ENCODE measurements around the gene CHID1. TPM values are rescaled to one million over a fixed set of nuclear protein-coding genes. Genes with fewer than 3 reads are reported as not detected.

The CHID1 gene
- total RNA-seq, 4 donors from 2014 or later, result 37.4 to 55.4 (median 47.2) TPM

DNA sequence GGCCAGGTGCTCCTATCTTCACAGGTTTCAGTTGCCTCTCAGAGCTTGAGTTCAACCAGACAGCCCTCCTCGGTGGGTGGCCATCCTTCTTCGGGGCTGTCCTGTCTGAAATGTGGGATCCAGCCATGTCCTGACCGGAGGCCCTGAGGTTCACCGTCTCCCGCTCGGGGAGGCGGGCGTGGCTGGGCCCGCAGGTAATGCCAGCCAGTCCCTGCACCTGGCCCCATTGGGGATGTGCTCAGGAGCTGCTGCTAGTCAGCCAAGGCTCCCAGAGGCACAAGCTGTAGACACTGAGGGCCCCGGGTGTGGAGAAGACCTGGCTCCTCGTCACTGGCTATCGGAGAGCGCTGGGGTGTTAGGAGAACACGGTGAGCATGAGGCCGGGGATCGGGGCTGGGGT, 35.4 kb downstream of the CHID1 start:
- Histone ChIP-seq H3K27ac (replicated peaks in 1 of 4) (no peak overlapping the region), H3K36me3 (peaks cover 0 to 37% (median 23%) of the 10 kb centered on the region in 4 donors), H3K9me3 (no peaks in the 10 kb centered on the region), H3K27me3 (no peaks in the 10 kb centered on the region), H3K4me3 (no peak overlapping the region), H3K4me1 (no peaks in the 10 kb centered on the region)
- WGBS, result 96% methylated on average over 11 of the region's 16 CpGs
- intact Hi-C loops (cut with DNase I), result no loop called here
- DNase-seq (ENCODE audit: extremely low spot score), result no peak
- TF ChIP-seq, protein P1, sequence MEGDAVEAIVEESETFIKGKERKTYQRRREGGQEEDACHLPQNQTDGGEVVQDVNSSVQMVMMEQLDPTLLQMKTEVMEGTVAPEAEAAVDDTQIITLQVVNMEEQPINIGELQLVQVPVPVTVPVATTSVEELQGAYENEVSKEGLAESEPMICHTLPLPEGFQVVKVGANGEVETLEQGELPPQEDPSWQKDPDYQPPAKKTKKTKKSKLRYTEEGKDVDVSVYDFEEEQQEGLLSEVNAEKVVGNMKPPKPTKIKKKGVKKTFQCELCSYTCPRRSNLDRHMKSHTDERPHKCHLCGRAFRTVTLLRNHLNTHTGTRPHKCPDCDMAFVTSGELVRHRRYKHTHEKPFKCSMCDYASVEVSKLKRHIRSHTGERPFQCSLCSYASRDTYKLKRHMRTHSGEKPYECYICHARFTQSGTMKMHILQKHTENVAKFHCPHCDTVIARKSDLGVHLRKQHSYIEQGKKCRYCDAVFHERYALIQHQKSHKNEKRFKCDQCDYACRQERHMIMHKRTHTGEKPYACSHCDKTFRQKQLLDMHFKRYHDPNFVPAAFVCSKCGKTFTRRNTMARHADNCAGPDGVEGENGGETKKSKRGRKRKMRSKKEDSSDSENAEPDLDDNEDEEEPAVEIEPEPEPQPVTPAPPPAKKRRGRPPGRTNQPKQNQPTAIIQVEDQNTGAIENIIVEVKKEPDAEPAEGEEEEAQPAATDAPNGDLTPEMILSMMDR (IDR thresholded peaks at IDR 0.05), result no peak
- TF ChIP-seq POLR2AphosphoS5 (IDR thresholded peaks at IDR 0.05) (no peak), POLR2A (IDR thresholded peaks at IDR 0.05; ENCODE audit: low read depth) (no peak), EP300 (IDR thresholded peaks at IDR 0.05) (no peak)

DNA sequence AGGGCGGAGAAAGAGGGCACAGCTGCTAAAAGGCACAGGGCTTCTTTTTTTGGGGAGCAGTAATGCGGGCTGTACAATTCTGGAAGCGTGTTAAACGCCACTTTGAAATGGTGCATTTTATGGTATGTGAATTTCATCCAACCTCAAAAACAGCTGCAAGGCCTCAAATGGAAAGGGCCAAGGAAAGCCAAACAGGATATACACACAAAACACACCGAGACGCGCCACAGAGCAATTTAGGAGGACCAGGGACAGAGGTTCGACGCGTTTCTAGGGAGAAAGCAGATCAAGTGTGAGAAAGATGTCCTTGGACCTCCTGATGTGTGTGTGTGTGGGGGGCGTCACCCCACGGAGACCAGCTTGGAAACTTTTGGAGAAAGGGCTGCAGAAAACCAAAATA, 36.9 kb downstream of the CHID1 start:
- H3K27me3 ChIP-seq, result no peaks in the 10 kb centered on the region
- WGBS, result 64% methylated on average over 12 of the region's 12 CpGs
- H3K27ac ChIP-seq (replicated peaks in 1 of 4), result no peak overlapping the region
- intact Hi-C loops (cut with DNase I), result no loop called here
- TF ChIP-seq EP300 (IDR thresholded peaks at IDR 0.05) (no peak), POLR2AphosphoS5 (IDR thresholded peaks at IDR 0.05) (no peak), POLR2A (IDR thresholded peaks at IDR 0.05; ENCODE audit: low read depth) (no peak)
- TF ChIP-seq, protein P1 (IDR thresholded peaks at IDR 0.05), result no peak
- H3K36me3 ChIP-seq, result peaks cover 0 to 33% (median 23%) of the 10 kb centered on the region in 4 donors
- no peaks in the 10 kb centered on the region for H3K4me1 ChIP-seq
- H3K4me3 ChIP-seq, result no peak overlapping the region
- H3K9me3 ChIP-seq, result no peaks in the 10 kb centered on the region
- no peak for DNase-seq (ENCODE audit: extremely low spot score)

DNA sequence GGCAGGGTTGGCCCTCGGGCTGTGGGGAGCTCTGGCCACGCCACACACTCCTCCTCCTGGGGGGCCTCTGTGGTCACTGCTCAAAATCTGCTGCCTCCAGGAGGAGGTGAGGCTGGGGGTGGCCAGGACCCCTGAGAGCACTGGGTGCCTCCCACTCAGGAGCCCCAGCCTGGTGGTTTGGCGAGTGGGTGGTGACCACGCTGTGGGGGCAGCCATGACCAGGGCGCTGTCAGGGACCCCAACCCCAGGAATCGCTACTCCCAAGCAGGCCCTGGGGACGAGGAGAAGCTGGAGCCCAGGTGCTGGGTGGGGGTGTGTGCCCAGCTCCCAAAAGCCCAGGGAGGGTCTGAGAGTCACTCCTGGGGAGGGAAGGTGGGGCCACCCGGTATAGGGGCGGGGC, 37.8 kb downstream of the CHID1 start:
- Histone ChIP-seq H3K4me3 (no peak overlapping the region), H3K9me3 (no peaks in the 10 kb centered on the region), H3K36me3 (peaks cover 0 to 35% (median 24%) of the 10 kb centered on the region in 4 donors), H3K27me3 (no peaks in the 10 kb centered on the region), H3K27ac (replicated peaks in 1 of 4) (no peak overlapping the region), H3K4me1 (no peaks in the 10 kb centered on the region)
- TF ChIP-seq POLR2A (IDR thresholded peaks at IDR 0.05; ENCODE audit: low read depth), result no peak
- no peak for TF ChIP-seq EP300 (IDR thresholded peaks at IDR 0.05)
- TF ChIP-seq POLR2AphosphoS5 (IDR thresholded peaks at IDR 0.05), result no peak
- intact Hi-C loops (cut with DNase I), result no loop called here
- no peak for DNase-seq (ENCODE audit: extremely low spot score)
- 93% methylated on average over 9 of the region's 9 CpGs for WGBS

DNA sequence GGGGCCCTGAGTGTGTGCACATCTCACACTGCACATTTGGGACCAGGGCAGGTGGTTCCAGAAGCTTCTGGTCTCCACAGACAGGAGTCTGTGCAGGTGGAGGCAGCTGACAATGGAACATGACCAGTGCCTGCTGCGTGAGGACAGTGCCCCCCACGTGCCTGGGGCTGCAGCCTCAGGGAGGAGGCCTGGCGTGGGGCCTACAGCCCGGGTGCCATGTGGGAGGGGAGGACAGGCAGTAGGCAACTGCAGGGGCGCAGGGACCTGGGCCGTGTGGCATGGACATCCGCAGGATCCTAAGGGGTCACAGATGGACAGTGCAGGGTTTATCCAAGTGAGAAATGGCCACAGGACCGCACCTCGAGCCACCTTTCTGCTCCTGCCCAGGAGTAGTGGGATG, 39.1 kb downstream of the CHID1 start:
- H3K36me3 ChIP-seq, result peaks cover 0 to 47% (median 29%) of the 10 kb centered on the region in 4 donors
- no peak overlapping the region for H3K27ac ChIP-seq (replicated peaks in 1 of 4)
- H3K4me1 ChIP-seq, result no peaks in the 10 kb centered on the region
- intact Hi-C loops (cut with DNase I), result no loop called here
- 76% methylated on average over 9 of the region's 9 CpGs for WGBS
- DNase-seq (ENCODE audit: extremely low spot score), result no peak
- TF ChIP-seq, protein P1 (IDR thresholded peaks at IDR 0.05), result no peak
- TF ChIP-seq EP300 (IDR thresholded peaks at IDR 0.05), result no peak
- TF ChIP-seq POLR2AphosphoS5 (IDR thresholded peaks at IDR 0.05), result no peak
- TF ChIP-seq POLR2A (IDR thresholded peaks at IDR 0.05; ENCODE audit: low read depth), result no peak
- H3K4me3 ChIP-seq, result no peak overlapping the region
- H3K9me3 ChIP-seq, result no peaks in the 10 kb centered on the region
- H3K27me3 ChIP-seq, result no peaks in the 10 kb centered on the region

DNA sequence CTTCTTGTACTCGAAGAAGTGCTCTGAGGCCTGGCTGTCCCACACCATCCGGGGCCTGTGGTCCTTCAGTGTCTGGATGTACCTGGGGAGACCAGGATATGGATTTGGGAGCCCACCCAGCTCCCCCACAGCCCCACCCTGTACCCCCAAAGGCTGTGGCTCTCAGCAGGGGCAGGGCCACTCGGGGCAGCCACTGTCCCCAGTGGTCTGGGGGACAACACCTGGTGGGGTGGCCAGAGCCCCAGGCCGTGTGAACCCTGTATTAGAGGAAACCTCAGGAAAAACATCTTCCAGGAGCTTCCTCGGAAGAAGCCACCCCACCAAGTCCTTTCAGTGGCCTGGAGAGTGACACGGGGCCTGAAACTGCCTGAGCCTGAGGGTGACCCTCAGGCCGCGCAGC, 40.2 kb downstream of the CHID1 start:
- Histone ChIP-seq H3K9me3 (no peaks in the 10 kb centered on the region), H3K4me1 (no peaks in the 10 kb centered on the region), H3K27me3 (no peaks in the 10 kb centered on the region), H3K4me3 (no peak overlapping the region), H3K27ac (replicated peaks in 1 of 4) (no peak overlapping the region), H3K36me3 (peaks cover 10 to 53% (median 34%) of the 10 kb centered on the region in 4 donors)
- 84% methylated on average over 7 of the region's 8 CpGs for WGBS
- intact Hi-C loops (cut with DNase I), result no loop called here
- TF ChIP-seq POLR2A (IDR thresholded peaks at IDR 0.05; ENCODE audit: low read depth), result no peak
- TF ChIP-seq, protein P1 (IDR thresholded peaks at IDR 0.05), result no peak
- TF ChIP-seq EP300 (IDR thresholded peaks at IDR 0.05), result no peak
- no peak for TF ChIP-seq POLR2AphosphoS5 (IDR thresholded peaks at IDR 0.05)
- no peak for DNase-seq (ENCODE audit: extremely low spot score)

All from esophagus muscularis mucosa (tissue), 4 donors.